ENCODE data around the gene E2F3.

DNA sequence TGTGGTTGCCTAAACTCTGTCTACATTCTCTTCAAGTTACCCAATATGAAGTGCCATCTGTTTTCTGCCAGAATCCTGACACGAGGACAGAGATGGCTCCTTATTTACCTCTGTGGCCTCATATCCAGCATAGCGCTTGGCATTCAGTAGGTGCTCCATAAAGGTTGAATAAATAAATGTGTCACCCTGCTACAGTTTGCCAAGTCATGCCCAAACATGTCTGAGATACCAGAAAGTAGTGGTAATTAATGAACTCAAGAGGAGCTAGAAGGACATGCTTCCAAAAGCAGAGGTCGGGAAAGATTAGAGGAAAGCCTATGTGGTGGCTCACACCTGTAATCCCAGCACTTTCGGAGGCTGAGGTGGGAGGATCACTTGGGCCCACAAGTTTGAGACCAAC lies 30.9 kb upstream of the E2F3 start:
- TF ChIP-seq, protein P1, sequence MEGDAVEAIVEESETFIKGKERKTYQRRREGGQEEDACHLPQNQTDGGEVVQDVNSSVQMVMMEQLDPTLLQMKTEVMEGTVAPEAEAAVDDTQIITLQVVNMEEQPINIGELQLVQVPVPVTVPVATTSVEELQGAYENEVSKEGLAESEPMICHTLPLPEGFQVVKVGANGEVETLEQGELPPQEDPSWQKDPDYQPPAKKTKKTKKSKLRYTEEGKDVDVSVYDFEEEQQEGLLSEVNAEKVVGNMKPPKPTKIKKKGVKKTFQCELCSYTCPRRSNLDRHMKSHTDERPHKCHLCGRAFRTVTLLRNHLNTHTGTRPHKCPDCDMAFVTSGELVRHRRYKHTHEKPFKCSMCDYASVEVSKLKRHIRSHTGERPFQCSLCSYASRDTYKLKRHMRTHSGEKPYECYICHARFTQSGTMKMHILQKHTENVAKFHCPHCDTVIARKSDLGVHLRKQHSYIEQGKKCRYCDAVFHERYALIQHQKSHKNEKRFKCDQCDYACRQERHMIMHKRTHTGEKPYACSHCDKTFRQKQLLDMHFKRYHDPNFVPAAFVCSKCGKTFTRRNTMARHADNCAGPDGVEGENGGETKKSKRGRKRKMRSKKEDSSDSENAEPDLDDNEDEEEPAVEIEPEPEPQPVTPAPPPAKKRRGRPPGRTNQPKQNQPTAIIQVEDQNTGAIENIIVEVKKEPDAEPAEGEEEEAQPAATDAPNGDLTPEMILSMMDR (IDR thresholded peaks at IDR 0.05) = no peak
- TF ChIP-seq ZNF317 (CRISPR knock-in tag; IDR thresholded peaks at IDR 0.05; ENCODE audit: borderline replicate concordance, low read depth) = no peak

Data from WTC11 (cell line).